Measurements from ENCODE around the gene GPATCH1. TPM values are rescaled to one million over a fixed set of nuclear protein-coding genes. Genes with fewer than 3 reads are reported as not detected.

The GPATCH1 gene
- total and polyA plus RNA-seq, 9 of the 15 experiments (the other 6 are each of a cell fraction or from before 2014, with no cell fraction given), result 3.7 to 9.7 (median 7.7) TPM

GRCh38 chr19:33100894-33101644 lies 20.1 kb downstream of the GPATCH1 start (continued):
- no peak for TF ChIP-seq ZNF41 (CRISPR knock-in tag; conservative IDR thresholded peaks at IDR 0.05)
- TF ChIP-seq EP400 (IDR thresholded peaks at IDR 0.05), result peak; percentile 32; the same call in 1 of the 2 replicates
- no peak for TF ChIP-seq MCM2 (IDR thresholded peaks at IDR 0.05; ENCODE audit: low read depth)
- TF ChIP-seq KLF1 (tag; IDR thresholded peaks at IDR 0.05), result 0 out of 2 replicates have a peak, but pooled peaks have one; percentile 19
- TF ChIP-seq RFX1 (IDR thresholded peaks at IDR 0.05), result peak; percentile 59
- TF ChIP-seq ZNF311 (CRISPR knock-in tag; IDR thresholded peaks at IDR 0.05), result no peak
- TF ChIP-seq HNRNPLL (IDR thresholded peaks at IDR 0.05; ENCODE audit: low read depth, low read length, poor library complexity, severe bottlenecking), result no peak
- peak; percentile 50 for TF ChIP-seq TAF9B (IDR thresholded peaks at IDR 0.05; ENCODE audit: partially characterized antibody)
- TF ChIP-seq THAP7 (CRISPR knock-in tag; IDR thresholded peaks at IDR 0.05), result no peak
- no peak for TF ChIP-seq CEBPZ (IDR thresholded peaks at IDR 0.05; ENCODE audit: borderline replicate concordance, low read depth, low read length)
- no peak for TF ChIP-seq POLR2G (IDR thresholded peaks at IDR 0.05; ENCODE audit: low read depth, low read length)
- TF ChIP-seq CEBPG (CRISPR knock-in tag; IDR thresholded peaks at IDR 0.05), result no peak
- no peak for TF ChIP-seq CEBPG (tag; conservative IDR thresholded peaks at IDR 0.05 in 1 of 2, IDR thresholded peaks at IDR 0.05 in 1 of 2)
- no peak for TF ChIP-seq RHOXF2B (CRISPR knock-in tag; conservative IDR thresholded peaks at IDR 0.05)
- no peak for TF ChIP-seq MIER1 (IDR thresholded peaks at IDR 0.05; ENCODE audit: low read depth)
- no peak for TF ChIP-seq POLR3G (IDR thresholded peaks at IDR 0.05; ENCODE audit: extremely low read depth, insufficient read length, insufficient replicate concordance)
- peak; percentile 39 to 73; a peak in 3 of 4 replicates for TF ChIP-seq TRIM24 (IDR thresholded peaks at IDR 0.05)
- no peak for TF ChIP-seq MTF1 (CRISPR knock-in tag; IDR thresholded peaks at IDR 0.05; ENCODE audit: borderline replicate concordance)
- no peak for TF ChIP-seq HDGF (IDR thresholded peaks at IDR 0.05)
- TF ChIP-seq NFYB (IDR thresholded peaks at IDR 0.05; ENCODE audit: extremely low read depth, insufficient read length), result no peak
- TF ChIP-seq PRPF4 (IDR thresholded peaks at IDR 0.05; ENCODE audit: insufficient read depth, low read depth, low read length, poor library complexity, severe bottlenecking), result no peak
- TF ChIP-seq ZFP1 (CRISPR knock-in tag; IDR thresholded peaks at IDR 0.05), result no peak
- no peak for TF ChIP-seq THRA (IDR thresholded peaks at IDR 0.05)
- no peak for TF ChIP-seq PHF8 (IDR thresholded peaks at IDR 0.05; ENCODE audit: borderline replicate concordance, low read length)

Data from K562 (cell line).